Measurements from ENCODE around the gene FLAD1.

FLAD1 gene

GRCh38 chr1:154957091-154957657 is 26.0 kb upstream of the FLAD1 start:
- in situ Hi-C loops (cut with MboI; ENCODE audit: low sequenced_read_pairs), result no loop called here
- H3K36me3 ChIP-seq (replicated peaks), result peaks cover 19% of the 10 kb centered on the region
- no peaks in the 10 kb centered on the region for H3K27me3 ChIP-seq (ENCODE audit: low read depth)
- H3K4me1 ChIP-seq, result peaks cover 25% of the 10 kb centered on the region
- DNase-seq (ENCODE audit: low spot score in 2 of 2), result no peak
- H3K4me3 ChIP-seq, result no peak overlapping the region
- H3K9me3 ChIP-seq, result no peaks in the 10 kb centered on the region

DNA sequence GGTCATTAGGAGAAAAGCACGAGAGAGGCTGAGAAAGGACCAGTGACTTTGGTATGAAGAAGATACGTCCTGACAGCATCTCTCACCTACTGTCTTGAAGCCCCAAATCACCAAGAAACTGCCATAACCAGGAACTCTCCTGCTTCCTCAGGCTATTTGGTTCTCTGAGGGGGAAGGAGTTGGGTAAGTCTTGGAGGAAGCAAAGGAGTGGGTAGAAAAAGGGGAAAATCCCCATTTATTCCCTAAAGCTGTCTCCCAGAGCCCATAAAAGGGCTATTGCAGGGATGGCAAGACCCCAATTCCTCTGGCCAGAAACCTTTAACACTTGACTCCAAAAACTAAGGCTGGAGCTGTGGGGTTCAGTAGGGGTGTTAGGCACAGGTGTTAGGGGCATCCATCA is 25.1 kb upstream of the FLAD1 start:
- Histone ChIP-seq H3K9me3 (no peaks in the 10 kb centered on the region), H3K4me1 (peaks cover 25% of the 10 kb centered on the region), H3K36me3 (replicated peaks) (peaks cover 21% of the 10 kb centered on the region), H3K27me3 (ENCODE audit: low read depth) (no peaks in the 10 kb centered on the region), H3K4me3 (no peak overlapping the region)
- no peak for DNase-seq (ENCODE audit: low spot score in 2 of 2)
- in situ Hi-C loops (cut with MboI; ENCODE audit: low sequenced_read_pairs), result no loop called here

DNA sequence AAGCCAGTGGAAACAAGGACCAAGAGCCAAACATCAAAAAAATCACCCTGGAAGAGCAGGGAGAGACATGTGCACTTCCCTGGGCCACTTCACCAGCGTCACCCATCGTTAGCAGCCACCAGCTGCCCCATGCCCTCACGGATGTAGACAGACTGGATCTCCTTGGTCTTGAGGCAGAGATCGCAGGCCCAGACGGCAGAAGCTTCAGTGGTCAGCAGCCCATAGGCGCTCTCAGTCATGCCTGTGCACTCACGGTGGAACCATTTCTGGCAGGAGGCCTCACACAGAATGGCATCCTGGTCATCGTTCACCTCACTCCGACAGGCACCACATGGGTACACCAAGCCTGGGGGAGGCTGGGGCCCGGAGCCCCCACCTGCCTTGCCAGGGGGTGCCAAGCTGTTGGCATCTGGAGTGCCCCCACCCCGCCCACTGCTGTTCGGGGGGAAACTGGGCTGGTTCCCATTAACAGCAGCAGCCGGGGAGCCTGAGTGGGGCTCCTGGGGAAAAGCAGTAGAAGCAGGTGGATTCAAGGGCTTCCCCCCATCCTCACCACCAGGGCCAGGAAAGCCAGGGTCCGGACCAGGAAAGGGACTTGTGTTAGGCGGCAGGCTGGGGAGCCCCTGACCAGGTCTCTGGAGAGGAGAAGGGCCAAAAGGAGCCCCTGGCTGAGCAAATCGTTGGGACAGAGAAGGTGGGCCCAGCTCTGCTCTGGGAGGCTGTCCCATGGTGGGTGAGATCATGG is 24.3 kb upstream of the FLAD1 start:
- no peaks in the 10 kb centered on the region for H3K9me3 ChIP-seq
- H3K27me3 ChIP-seq (ENCODE audit: low read depth), result no peaks in the 10 kb centered on the region
- H3K4me1 ChIP-seq, result peaks cover 25% of the 10 kb centered on the region
- in situ Hi-C loops (cut with MboI; ENCODE audit: low sequenced_read_pairs), result no loop called here
- no peak overlapping the region for H3K4me3 ChIP-seq
- H3K36me3 ChIP-seq (replicated peaks), result peaks cover 29% of the 10 kb centered on the region
- DNase-seq (ENCODE audit: low spot score in 2 of 2), result no peak

DNA sequence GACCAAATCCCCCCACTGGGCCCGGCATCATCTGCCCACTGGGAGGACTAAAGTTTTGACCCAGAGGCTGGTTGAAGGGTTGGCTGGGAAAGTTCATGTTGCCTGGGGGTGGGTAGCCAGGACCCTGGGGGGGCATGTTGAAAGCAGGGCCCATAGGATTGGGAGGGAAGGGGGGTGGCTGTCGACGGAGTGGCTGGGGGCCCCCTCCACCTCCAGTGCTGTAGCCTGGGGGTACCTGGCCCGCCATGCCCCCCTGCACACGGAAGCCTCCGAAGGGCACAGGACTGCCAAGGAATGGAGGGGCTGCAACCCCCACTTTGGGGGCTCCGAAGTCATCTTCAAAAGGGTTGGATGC is 23.7 kb upstream of the FLAD1 start:
- DNase-seq (ENCODE audit: low spot score in 2 of 2), result no peak

GRCh38 chr1:154960446-154961136 is 22.6 kb upstream of the FLAD1 start:
- no peaks in the 10 kb centered on the region for H3K27me3 ChIP-seq (ENCODE audit: low read depth)
- H3K4me3 ChIP-seq, result peak overlapping the region; percentile 96
- H3K4me1 ChIP-seq, result peaks cover 14% of the 10 kb centered on the region
- H3K36me3 ChIP-seq (replicated peaks), result peaks cover 43% of the 10 kb centered on the region
- no peak for DNase-seq (ENCODE audit: low spot score in 2 of 2)
- in situ Hi-C loops (cut with MboI; ENCODE audit: low sequenced_read_pairs), result loop anchor here (5.0 kb wide), 1 partner anchor 92 kb away; the partner anchor contains the start of gene ADAM15
- no peaks in the 10 kb centered on the region for H3K9me3 ChIP-seq

More for the DNA sequence above, 23.7 kb upstream of the FLAD1 start:
- no peak overlapping the region for H3K4me3 ChIP-seq
- H3K9me3 ChIP-seq, result no peaks in the 10 kb centered on the region
- H3K4me1 ChIP-seq, result peaks cover 24% of the 10 kb centered on the region
- peaks cover 31% of the 10 kb centered on the region for H3K36me3 ChIP-seq (replicated peaks)
- H3K27me3 ChIP-seq (ENCODE audit: low read depth), result no peaks in the 10 kb centered on the region
- in situ Hi-C loops (cut with MboI; ENCODE audit: low sequenced_read_pairs), result no loop called here

GRCh38 chr1:154961207-154962155 is 21.7 kb upstream of the FLAD1 start, which contains the start of gene PYGO2:
TSS of gene PYGO2 (minus strand) at chr1:154961782. CDS start at chr1:154961576, 206 bp downstream.
- Histone ChIP-seq H3K36me3 (replicated peaks) (peaks cover 51% of the 10 kb centered on the region), H3K27me3 (ENCODE audit: low read depth) (no peaks in the 10 kb centered on the region), H3K4me3 (peak within 1 kb of the TSS; percentile 96), H3K4me1 (peaks cover 8% of the 10 kb centered on the region), H3K9me3 (no peaks in the 10 kb centered on the region)
- peak; percentile 72 to 87 for DNase-seq (ENCODE audit: low spot score in 2 of 2)
- in situ Hi-C loops (cut with MboI; ENCODE audit: low sequenced_read_pairs), result loop anchor here (5.0 kb wide), 1 partner anchor 91 kb away; the partner anchor contains the start of gene ADAM15

- no peak for DNase-seq (ENCODE audit: low spot score in 2 of 2)
- H3K36me3 ChIP-seq (replicated peaks), result peaks cover 57% of the 10 kb centered on the region
These were observed 20.9 kb upstream of the FLAD1 start for GRCh38 chr1:154962156-154962749.

DNA sequence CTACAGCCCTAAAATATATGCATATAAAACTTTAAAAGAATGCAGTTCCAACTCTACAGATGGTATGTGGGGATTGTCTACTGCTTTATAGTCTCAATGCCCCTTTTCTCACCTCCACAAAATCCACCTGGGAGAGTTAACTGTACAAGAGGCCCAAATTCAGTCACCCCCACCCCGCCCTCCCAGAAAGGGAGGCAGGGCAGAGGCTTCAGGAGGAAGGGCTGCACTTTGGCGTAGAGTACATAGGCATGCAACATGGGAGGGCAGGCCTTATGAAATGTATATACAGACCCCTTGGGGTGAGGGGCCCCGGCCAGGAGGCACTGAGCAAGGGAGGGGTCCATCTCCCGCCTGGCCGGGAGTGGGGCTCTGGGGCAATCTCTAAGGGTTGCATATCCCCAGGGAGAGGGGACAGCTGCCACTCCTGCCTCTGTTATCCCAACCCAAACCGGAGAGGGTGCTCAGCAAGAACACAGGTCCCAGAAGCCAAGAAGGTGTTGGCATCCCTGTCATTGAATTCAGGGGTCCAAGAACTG is 20.3 kb upstream of the FLAD1 start:
- H3K9me3 ChIP-seq, result no peaks in the 10 kb centered on the region
- peaks cover 63% of the 10 kb centered on the region for H3K36me3 ChIP-seq (replicated peaks)
- H3K27me3 ChIP-seq (ENCODE audit: low read depth), result no peaks in the 10 kb centered on the region
- peak overlapping the region; percentile 96 for H3K4me3 ChIP-seq
- H3K4me1 ChIP-seq, result peaks cover 6% of the 10 kb centered on the region
- in situ Hi-C loops (cut with MboI; ENCODE audit: low sequenced_read_pairs), result loop anchor here (5.0 kb wide), 1 partner anchor 89 kb away; the partner anchor contains the start of gene ADAM15
- no peak for DNase-seq (ENCODE audit: low spot score in 2 of 2)

More at GRCh38 chr1:154962156-154962749, 20.9 kb upstream of the FLAD1 start:
- Histone ChIP-seq H3K9me3 (no peaks in the 10 kb centered on the region), H3K4me3 (peak overlapping the region; percentile 96), H3K4me1 (peaks cover 6% of the 10 kb centered on the region), H3K27me3 (ENCODE audit: low read depth) (no peaks in the 10 kb centered on the region)
- in situ Hi-C loops (cut with MboI; ENCODE audit: low sequenced_read_pairs), result loop anchor here (5.0 kb wide), 1 partner anchor 90 kb away; the partner anchor contains the start of gene ADAM15

DNA sequence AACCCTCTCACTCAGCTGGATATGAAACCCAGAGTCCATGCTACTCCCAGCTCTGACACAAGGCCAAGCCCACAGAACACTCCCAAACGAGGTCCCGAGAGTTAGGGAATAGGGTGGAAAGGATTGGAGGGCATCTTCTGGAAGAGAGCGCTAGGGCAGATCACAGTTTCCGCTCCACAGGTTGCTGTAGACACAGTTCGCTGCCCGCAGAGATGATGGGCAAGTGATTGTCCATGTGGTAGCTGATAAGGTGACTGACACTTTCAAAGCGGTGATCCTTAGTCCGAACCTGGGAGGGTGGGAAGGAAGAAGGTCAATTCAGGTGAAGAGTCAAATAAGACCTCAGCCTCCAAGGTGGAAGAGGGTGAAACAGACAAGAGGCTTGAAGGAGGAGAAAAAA is 19.5 kb upstream of the FLAD1 start:
- H3K9me3 ChIP-seq, result no peaks in the 10 kb centered on the region
- no peaks in the 10 kb centered on the region for H3K27me3 ChIP-seq (ENCODE audit: low read depth)
- in situ Hi-C loops (cut with MboI; ENCODE audit: low sequenced_read_pairs), result loop anchor here (5.0 kb wide), 1 partner anchor 89 kb away; the partner anchor contains the start of gene ADAM15
- peaks cover 6% of the 10 kb centered on the region for H3K4me1 ChIP-seq
- no peak for DNase-seq (ENCODE audit: low spot score in 2 of 2)
- H3K36me3 ChIP-seq (replicated peaks), result peaks cover 63% of the 10 kb centered on the region
- H3K4me3 ChIP-seq, result no peak overlapping the region

- Histone ChIP-seq H3K9me3 (no peaks in the 10 kb centered on the region), H3K4me1 (peaks cover 6% of the 10 kb centered on the region), H3K27me3 (ENCODE audit: low read depth) (no peaks in the 10 kb centered on the region), H3K4me3 (no peak overlapping the region), H3K36me3 (replicated peaks) (peaks cover 56% of the 10 kb centered on the region)
- DNase-seq (ENCODE audit: low spot score in 2 of 2), result no peak
- in situ Hi-C loops (cut with MboI; ENCODE audit: low sequenced_read_pairs), result loop anchor here (5.0 kb wide), 1 partner anchor 88 kb away; the partner anchor contains the start of gene ADAM15
These were observed 18.8 kb upstream of the FLAD1 start for GRCh38 chr1:154964359-154964758.

GRCh38 chr1:154966111-154966510 is 17.0 kb upstream of the FLAD1 start:
- no peak for DNase-seq (ENCODE audit: low spot score in 2 of 2)
- Histone ChIP-seq H3K4me1 (peaks cover 11% of the 10 kb centered on the region), H3K36me3 (replicated peaks) (peaks cover 50% of the 10 kb centered on the region), H3K4me3 (no peak overlapping the region), H3K9me3 (no peaks in the 10 kb centered on the region), H3K27me3 (ENCODE audit: low read depth) (no peaks in the 10 kb centered on the region)
- in situ Hi-C loops (cut with MboI; ENCODE audit: low sequenced_read_pairs), result no loop called here

DNA sequence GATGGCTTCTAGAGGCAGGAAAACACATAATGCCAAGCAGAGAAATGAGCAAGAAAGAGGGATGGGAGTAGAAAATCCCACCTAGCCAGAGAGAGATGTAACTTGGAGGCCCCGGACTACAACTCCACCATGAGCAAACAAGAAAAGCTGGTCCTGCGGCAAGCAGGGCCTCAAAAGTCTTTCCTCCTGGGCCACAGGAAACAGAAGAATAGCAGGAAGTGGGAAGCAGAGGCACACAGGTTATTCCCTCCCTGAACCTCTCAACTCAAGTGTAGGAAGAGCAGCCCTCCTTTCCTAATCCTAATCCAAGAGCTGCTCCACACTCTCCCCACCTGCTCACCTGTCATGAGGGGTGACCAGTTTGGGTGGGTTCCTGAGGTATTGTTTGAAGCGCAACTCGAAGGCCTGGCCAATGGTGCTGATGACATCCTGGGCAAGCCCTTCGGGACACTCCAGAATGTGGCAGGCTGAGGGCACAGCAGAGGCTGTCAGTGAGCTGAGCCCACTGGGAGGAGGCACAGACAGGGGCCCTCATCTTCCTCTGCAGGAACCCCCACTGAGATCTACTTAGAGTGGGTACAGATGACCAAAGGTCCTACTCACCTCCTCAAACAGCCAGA is 15.7 kb upstream of the FLAD1 start:
- Histone ChIP-seq H3K9me3 (no peaks in the 10 kb centered on the region), H3K36me3 (replicated peaks) (peaks cover 50% of the 10 kb centered on the region), H3K27me3 (ENCODE audit: low read depth) (no peaks in the 10 kb centered on the region), H3K4me1 (peaks cover 19% of the 10 kb centered on the region), H3K4me3 (no peak overlapping the region)
- no peak for DNase-seq (ENCODE audit: low spot score in 2 of 2)
- in situ Hi-C loops (cut with MboI; ENCODE audit: low sequenced_read_pairs), result no loop called here

All from HAP-1 (cell line).